Sigmoid colon (tissue), 7 donors: ENCODE measurements around the gene USH1G. TPM values are rescaled to one million over a fixed set of nuclear protein-coding genes. Genes with fewer than 3 reads are reported as not detected.

Experiments
- DNase-seq: peaks from one replicate; pipeline ENCODE4 v3.0.0-alpha.2; 2019
- H3K27ac ChIP-seq, 4 donors: fragments of 200-600 bp; sonication (generic); one replicate each; pipeline ENCODE4 v1.5.1; 2016 to 2019; ENCODE audit warnings: mild to moderate bottlenecking in 1 of 4
- H3K27me3 ChIP-seq, 3 donors: fragments of 200-600 bp; sonication (generic); one replicate each; pipeline ENCODE4 v1.5.1; 2019; ENCODE audit warnings: mild to moderate bottlenecking in 1 of 3
- H3K36me3 ChIP-seq, 4 donors: fragments of 200-600 bp; sonication (generic); one replicate each; pipeline ENCODE4 v1.5.1; 2016 to 2019
- H3K4me1 ChIP-seq, 4 donors: fragments of 200-600 bp; sonication (generic); one replicate each; pipeline ENCODE4 v1.5.1; 2017 to 2019
- H3K4me3 ChIP-seq, 4 donors: fragments of 200-600 bp; sonication (generic); one replicate each; pipeline ENCODE4 v1.5.1; 2017 to 2019; ENCODE audit warnings: mild to moderate bottlenecking in 2 of 4, moderate library complexity in 1 of 4
- H3K9me3 ChIP-seq, 4 donors: fragments of 200-600 bp in 3 of 4; sonication (generic) in 3 of 4; one replicate each; pipeline versions ENCODE4 v1.5.1 to v1.6.1; 2013 to 2019
- CTCF ChIP-seq, 4 experiments: fragments of 450-650 bp in 3 of 4; fragments of 200-600 bp in 1 of 4; IDR thresholded peaks; one replicate each; pipeline ENCODE4 v1.5.1; 2016 to 2019; ENCODE audit warnings: antibody characterized with exemption in 4 of 4, mild to moderate bottlenecking in 3 of 4, moderate library complexity in 2 of 4
- EP300 ChIP-seq, 4 donors: sonication (generic); formaldehyde crosslinking; IDR thresholded peaks; one replicate each; pipeline ENCODE4 v1.6.1; 2017; ENCODE audit warnings: antibody characterized with exemption in 4 of 4
- POLR2A ChIP-seq, 2 donors: fragments of 450-650 bp; IDR thresholded peaks; one replicate each; pipeline ENCODE4 v1.6.1; 2016; ENCODE audit warnings: antibody characterized with exemption in 2 of 2, mild to moderate bottlenecking in 2 of 2, moderate library complexity in 2 of 2
- POLR2AphosphoS5 ChIP-seq, 4 donors: sonication (generic); formaldehyde crosslinking; IDR thresholded peaks; one replicate each; pipeline ENCODE4 v1.6.1; 2017; ENCODE audit warnings: antibody characterized with exemption in 4 of 4
- WGBS, 2 donors: extraction: QIAGEN DNeasy Blood & Tissue Kit; methylation state at CpG; one replicate each; pipeline ENCODE4 v1.1.7; 2013; 5-methylcytosine and 5-hydroxymethylcytosine counted together
- intact Hi-C: fragments of 100-400 bp; cut with DNase I; formaldehyde crosslinking; loops from one replicate; pipeline ENCODE4 v1.15.1; 2023
- polyA plus RNA-seq, 3 donors: library from polyadenylated mRNA; stranded (reverse); fragments of 200-250 nt; gene quantifications; one replicate each; pipeline ENCODE4 v1.2.3, GENCODE V29; 2013
- total RNA-seq, 4 donors: library from RNA; depleted of rRNA; stranded (reverse); fragments of >200 nt; gene quantifications; one replicate each; pipeline ENCODE4 v1.1.0, GENCODE V29; 2016
- donor health status: healthy with polysubstance abuse.
- donor health status: Bipolar disorder and iron deficiency.
- donor health status: healthy.

Gene USH1G
- total RNA-seq (not detected), polyA plus RNA-seq (under 1 TPM in 1 of 3 donors, not detected in 2; 0.09 TPM)

DNA sequence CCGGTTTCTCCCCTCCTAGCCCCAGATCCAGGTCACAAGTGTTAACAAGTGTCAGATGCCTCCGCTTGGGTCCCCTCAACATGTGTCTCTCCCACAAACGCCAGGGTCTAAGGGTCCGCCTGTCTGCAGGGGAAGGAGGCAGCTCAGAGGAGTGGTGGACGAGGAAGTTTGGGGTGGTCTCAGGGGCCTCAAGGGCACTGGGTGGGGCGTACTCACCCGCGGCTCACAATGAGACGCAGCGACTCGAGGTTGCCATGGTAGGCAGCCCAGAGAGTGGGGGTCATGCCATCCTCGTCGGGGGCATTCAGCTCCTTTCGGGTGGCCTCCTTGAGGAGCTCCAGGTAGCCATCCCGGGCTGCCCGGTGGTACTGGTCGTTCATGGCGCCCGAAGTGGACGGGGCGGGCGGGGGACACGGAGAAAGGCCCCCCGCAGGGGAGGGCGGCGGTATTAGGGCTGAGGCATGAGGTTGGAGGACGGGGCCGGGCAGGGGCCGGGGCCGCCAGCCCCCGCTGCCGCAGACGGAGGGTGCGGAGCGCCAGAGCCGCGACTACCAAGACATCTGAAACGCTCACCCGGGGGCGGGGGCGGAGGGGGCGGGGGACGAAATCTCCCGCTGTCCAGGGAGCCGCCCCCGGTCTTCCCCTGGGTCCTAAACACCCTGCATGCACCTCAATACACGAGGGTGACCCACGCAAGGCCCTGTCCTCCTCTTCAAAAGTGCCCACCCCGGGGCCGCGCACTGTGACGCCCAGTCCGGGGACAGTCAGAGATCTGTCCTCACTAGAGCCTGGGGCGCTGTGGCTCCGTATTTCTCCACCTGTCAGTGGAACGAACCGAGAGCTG, at the start of gene USH1G:
Gene USH1G, minus strand, starts transcription at position 562 of the 844 bp plus-strand sequence. Its CDS starts 182 bp downstream, at position 380.
- 6% methylated on average over 57 of the region's 57 CpGs for WGBS, 2 donors

DNA sequence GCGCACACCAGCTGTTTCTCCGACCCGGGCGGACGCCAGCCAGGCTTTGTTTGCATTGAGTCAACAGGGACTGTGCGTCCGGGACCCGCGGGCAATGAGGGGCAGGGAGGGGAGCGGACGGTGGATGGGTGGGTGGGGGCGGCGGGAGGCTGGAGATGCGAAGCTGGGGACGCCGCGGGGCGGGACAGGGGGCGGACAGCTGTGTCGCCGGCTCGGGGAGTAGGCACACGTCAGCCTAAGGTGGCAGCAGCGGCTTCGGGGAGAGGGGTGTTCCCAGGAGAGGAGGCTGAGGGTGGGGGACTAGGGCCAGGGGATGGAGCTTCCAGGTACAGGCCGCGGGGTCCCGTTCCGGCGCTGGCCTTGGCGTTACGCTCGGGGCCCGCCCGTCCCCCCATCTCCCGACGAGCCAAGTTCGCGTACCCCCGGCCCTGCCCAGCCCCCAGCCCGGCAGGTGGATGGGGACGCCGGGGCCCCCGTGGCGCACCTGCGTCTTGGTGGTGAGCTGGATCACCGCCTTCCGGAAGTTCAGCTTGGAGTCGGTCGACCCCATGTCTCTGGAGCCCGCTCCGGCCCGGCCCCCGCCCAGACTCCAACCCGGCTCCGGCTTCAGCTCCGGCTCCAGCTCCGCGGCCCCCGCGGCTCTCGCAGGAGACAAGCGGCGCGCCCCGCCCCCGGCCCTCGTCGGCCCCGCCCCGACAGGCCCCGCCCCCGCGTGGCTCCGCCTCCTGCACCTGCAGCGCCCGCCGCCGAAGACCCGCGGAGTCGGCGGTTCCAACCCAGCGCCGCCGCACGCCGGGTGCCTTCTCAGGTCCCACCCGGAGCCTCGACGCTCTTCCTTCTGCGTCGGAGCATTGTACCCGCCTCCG, 49.3 kb upstream of the USH1G start, which contains the start of gene HID1:
Gene HID1, minus strand, starts transcription at position 653 of the 866 bp plus-strand sequence. Its CDS starts 103 bp downstream, at position 550.
- Histone ChIP-seq H3K27ac (peak within 1 kb of the TSS; percentile 28 to 61 (median 50)), H3K36me3 (no peaks in the 10 kb centered on the region), H3K4me3 (peak within 1 kb of the TSS; percentile 51 to 65 (median 56)), H3K9me3 (no peaks in the 10 kb centered on the region), H3K4me1 (peaks cover 0 to 24% (median 22%) of the 10 kb centered on the region in 4 donors), H3K27me3 (peaks cover 9 to 23% (median 23%) of the 10 kb centered on the region in 3 donors)
- TF ChIP-seq POLR2AphosphoS5 (IDR thresholded peaks at IDR 0.05): peak in 1 of 4 donors; percentile 10
- no peak for TF ChIP-seq CTCF (IDR thresholded peaks at IDR 0.05)
- intact Hi-C loops: no loop called here
- WGBS, 2 donors: 1 to 3% methylated on average over 95 of the region's 95 CpGs
- DNase-seq: no peak

More for the DNA sequence above, at the start of gene USH1G:
- Histone ChIP-seq H3K4me1 (peaks cover 0 to 26% (median 22%) of the 10 kb centered on the region in 4 donors), H3K27me3 (peaks cover 36 to 84% (median 69%) of the 10 kb centered on the region in 3 donors), H3K36me3 (no peaks in the 10 kb centered on the region), H3K9me3 (no peaks in the 10 kb centered on the region), H3K4me3 (peak within 1 kb of the TSS; percentile 8 to 38 (median 30)), H3K27ac (no peak within 1 kb of the TSS)
- intact Hi-C loops: loop anchor here (1.0 kb wide), 1 partner anchor 35 kb away; no protein-coding TSS in a partner anchor
- DNase-seq: no peak
- TF ChIP-seq EP300 (IDR thresholded peaks at IDR 0.05): no peak
- no peak for TF ChIP-seq POLR2A (IDR thresholded peaks at IDR 0.05)

DNA sequence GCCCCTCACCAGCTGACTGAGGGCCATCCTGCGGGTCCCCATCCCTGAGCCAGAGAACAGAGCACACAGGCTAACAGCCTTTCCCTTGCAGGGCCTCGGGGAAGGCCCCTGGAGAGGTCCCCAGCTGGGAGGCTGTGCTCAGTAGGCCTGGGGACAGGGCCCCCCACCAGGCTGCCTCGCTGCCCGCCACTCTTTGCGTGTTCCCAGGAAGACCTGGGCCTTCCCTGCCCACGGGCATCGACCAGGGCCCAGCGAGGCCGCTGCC, 48.7 kb upstream of the USH1G start:
- intact Hi-C loops: no loop called here

DNA sequence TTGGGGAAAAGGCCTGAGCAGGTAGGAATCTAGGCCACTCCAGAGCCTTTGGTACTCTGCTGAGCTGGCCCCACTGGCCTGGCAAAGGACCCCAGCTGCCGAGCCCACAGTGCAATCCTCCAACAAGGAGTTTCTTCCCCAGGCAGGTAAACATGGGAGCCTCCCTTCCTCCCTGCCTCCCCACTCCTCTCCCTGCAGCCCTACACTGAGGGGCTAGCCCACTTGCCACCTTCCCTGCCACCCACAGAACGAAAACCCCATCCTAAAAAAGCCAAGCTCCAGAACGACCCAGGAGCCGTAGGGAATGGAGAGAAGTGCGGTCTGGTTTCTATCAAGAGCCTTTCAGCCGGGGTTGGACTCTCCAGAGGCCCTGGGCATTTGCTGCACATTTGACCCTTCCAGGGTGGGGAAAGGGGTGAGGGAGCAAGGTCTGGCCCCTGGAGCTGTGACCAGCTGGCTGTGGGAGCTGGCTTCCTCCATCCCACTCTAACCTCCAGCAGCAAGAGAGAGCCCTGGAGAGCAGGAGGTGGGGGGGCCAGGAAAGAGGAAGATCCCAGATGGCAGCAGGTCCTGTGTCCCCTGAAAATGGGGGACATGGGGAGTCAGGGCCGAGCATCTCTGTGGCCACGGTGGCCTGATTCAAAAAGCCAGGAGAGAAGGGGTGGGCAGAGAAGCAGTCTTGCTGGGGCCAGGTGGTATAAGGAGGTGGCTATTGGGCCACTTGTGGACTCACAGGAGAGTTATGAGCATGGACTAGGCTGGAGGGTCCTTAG, 48.2 kb upstream of the USH1G start:
- DNase-seq: no peak
- peaks cover 9 to 23% (median 23%) of the 10 kb centered on the region in 3 donors for H3K27me3 ChIP-seq
- intact Hi-C loops: no loop called here
- H3K36me3 ChIP-seq: no peaks in the 10 kb centered on the region
- WGBS, 2 donors: 86 to 87% methylated on average over 8 of the region's 8 CpGs
- peak overlapping the region; percentile 12 to 52 (median 38) for H3K27ac ChIP-seq
- H3K4me3 ChIP-seq: peak overlapping the region in 3 of 4 donors; percentile 51 to 65 (median 61)
- no peaks in the 10 kb centered on the region for H3K9me3 ChIP-seq
- H3K4me1 ChIP-seq: peaks cover 0 to 24% (median 22%) of the 10 kb centered on the region in 4 donors
- no peak for TF ChIP-seq CTCF (IDR thresholded peaks at IDR 0.05)
- no peak for TF ChIP-seq POLR2AphosphoS5 (IDR thresholded peaks at IDR 0.05)
- TF ChIP-seq EP300 (IDR thresholded peaks at IDR 0.05): no peak
- no peak for TF ChIP-seq POLR2A (IDR thresholded peaks at IDR 0.05)

More for the DNA sequence above, 48.7 kb upstream of the USH1G start:
- Histone ChIP-seq H3K27ac (peak overlapping the region; percentile 28 to 61 (median 50)), H3K4me3 (peak overlapping the region; percentile 51 to 65 (median 56)), H3K9me3 (no peaks in the 10 kb centered on the region), H3K4me1 (peaks cover 0 to 24% (median 22%) of the 10 kb centered on the region in 4 donors), H3K36me3 (no peaks in the 10 kb centered on the region), H3K27me3 (peaks cover 9 to 23% (median 23%) of the 10 kb centered on the region in 3 donors)
- WGBS, 2 donors: 11 to 29% methylated on average over 9 of the region's 9 CpGs
- TF ChIP-seq EP300 (IDR thresholded peaks at IDR 0.05) (no peak), POLR2A (IDR thresholded peaks at IDR 0.05) (no peak), CTCF (IDR thresholded peaks at IDR 0.05) (no peak), POLR2AphosphoS5 (IDR thresholded peaks at IDR 0.05) (no peak)
- DNase-seq: no peak
